Esophagus squamous epithelium (tissue), 5 donors: ENCODE measurements around the gene S100A7. TPM values are rescaled to one million over a fixed set of nuclear protein-coding genes. Genes with fewer than 3 reads are reported as not detected.

Experiments
- DNase-seq: peaks from one replicate; lab custom pipeline; 2025; lab: John Stamatoyannopoulos, UW
- H3K27ac ChIP-seq, 4 donors: fragments of 200-600 bp; sonication (generic); one replicate each; pipeline ENCODE4 v1.5.1; 2016 to 2019; ENCODE audit warnings: mild to moderate bottlenecking in 1 of 4
- H3K27me3 ChIP-seq, 4 donors: fragments of 200-600 bp; sonication (generic); 1 replicate in 3 of 4; 2 replicates in 1 of 4; pipeline versions ENCODE4 v1.5.1 to v1.6.0; 2017 to 2021; ENCODE audit warnings: antibody characterized with exemption in 1 of 4
- H3K36me3 ChIP-seq, 3 donors: fragments of 200-600 bp; sonication (generic); one replicate each; pipeline ENCODE4 v1.5.1; 2016 to 2019
- H3K4me1 ChIP-seq, 3 donors: fragments of 200-600 bp; sonication (generic); one replicate each; pipeline ENCODE4 v1.5.1; 2017 to 2019
- H3K4me3 ChIP-seq, 4 donors: fragments of 200-600 bp; sonication (generic); 1 replicate in 3 of 4; 2 replicates in 1 of 4; pipeline ENCODE4 v1.5.1; 2016 to 2019; ENCODE audit warnings: mild to moderate bottlenecking in 2 of 4, moderate library complexity in 1 of 4
- H3K9me3 ChIP-seq, 3 donors: fragments of 200-600 bp; sonication (generic); one replicate each; pipeline ENCODE4 v1.5.1; 2016 to 2019
- CTCF ChIP-seq, 6 experiments: fragments of 450-650 bp in 4 of 6; fragments of 200-600 bp in 2 of 6; sonication (generic) in 2 of 6; IDR thresholded peaks; one replicate each; pipeline ENCODE4 v1.5.1; 2016 to 2019; ENCODE audit warnings: antibody characterized with exemption in 6 of 6, mild to moderate bottlenecking in 4 of 6, moderate library complexity in 4 of 6
- POLR2A ChIP-seq, 4 donors: fragments of 450-650 bp; IDR thresholded peaks; one replicate each; pipeline ENCODE4 v1.6.1; 2017; ENCODE audit warnings: antibody characterized with exemption in 4 of 4, mild to moderate bottlenecking in 4 of 4, moderate library complexity in 3 of 4
- WGBS, 2 donors: methylation state at CpG; one replicate each; pipeline ENCODE4 v1.1.5; 2018; 5-methylcytosine and 5-hydroxymethylcytosine counted together
- intact Hi-C: fragments of 100-400 bp; cut with DNase I; formaldehyde crosslinking; loops from one replicate; pipeline ENCODE4 v1.15.0; 2022
- total RNA-seq, 4 donors: library from RNA; depleted of rRNA; stranded (reverse); fragments of >200 nt; gene quantifications; one replicate each; pipeline ENCODE4 v1.1.0, GENCODE V29; 2016
- donor health status: DM: yes; HTN: yes; CAD: no.

The S100A7 gene
- total RNA-seq, 4 donors from 2014 or later = 8.8 to 9,163 (median 3,171) TPM

- peaks cover 0 to 23% (median 4%) of the 10 kb centered on the region in 3 donors for H3K4me1 ChIP-seq
- WGBS, 2 donors = 70% methylated on average over 3 of the region's 3 CpGs
- DNase-seq = no peak
- no peak for TF ChIP-seq CTCF (IDR thresholded peaks at IDR 0.05)
- no peak for TF ChIP-seq POLR2A (IDR thresholded peaks at IDR 0.05)
- no peak overlapping the region for H3K27ac ChIP-seq
- peaks cover 0 to 67% (median 0%) of the 10 kb centered on the region in 4 donors for H3K27me3 ChIP-seq
- H3K36me3 ChIP-seq = no peaks in the 10 kb centered on the region
- intact Hi-C loops = no loop called here
- H3K9me3 ChIP-seq = no peaks in the 10 kb centered on the region
- H3K4me3 ChIP-seq = no peak overlapping the region
Measured at GRCh38 chr1:153431427-153431826, 29.0 kb downstream of the S100A7 start.

- intact Hi-C loops = no loop called here
- H3K27me3 ChIP-seq = peaks cover 0 to 66% (median 0%) of the 10 kb centered on the region in 4 donors
- H3K4me3 ChIP-seq = no peak overlapping the region
- 85 to 86% methylated on average over 16 to 17 of the region's 17 CpGs for WGBS, 2 donors
- DNase-seq = no peak
- peaks cover 0 to 23% (median 4%) of the 10 kb centered on the region in 3 donors for H3K4me1 ChIP-seq
- TF ChIP-seq CTCF (IDR thresholded peaks at IDR 0.05) (no peak), POLR2A (IDR thresholded peaks at IDR 0.05) (no peak)
- H3K27ac ChIP-seq = no peak overlapping the region
- H3K9me3 ChIP-seq = no peaks in the 10 kb centered on the region
- no peaks in the 10 kb centered on the region for H3K36me3 ChIP-seq
Measured at GRCh38 chr1:153431002-153431401, 29.4 kb downstream of the S100A7 start.

GRCh38 chr1:153430561-153430960 lies 29.9 kb downstream of the S100A7 start:
- TF ChIP-seq CTCF (IDR thresholded peaks at IDR 0.05) (no peak), POLR2A (IDR thresholded peaks at IDR 0.05) (no peak)
- Histone ChIP-seq H3K4me1 (peaks cover 0 to 23% (median 4%) of the 10 kb centered on the region in 3 donors), H3K4me3 (no peak overlapping the region), H3K27ac (no peak overlapping the region), H3K9me3 (no peaks in the 10 kb centered on the region), H3K27me3 (peaks cover 0 to 66% (median 0%) of the 10 kb centered on the region in 4 donors), H3K36me3 (no peaks in the 10 kb centered on the region)
- WGBS, 2 donors = 71 to 88% methylated on average over 1 to 2 of the region's 3 CpGs
- intact Hi-C loops = no loop called here
- DNase-seq = no peak

GRCh38 chr1:153430166-153430553 lies 30.3 kb downstream of the S100A7 start:
- no peak overlapping the region for H3K4me3 ChIP-seq
- no peaks in the 10 kb centered on the region for H3K36me3 ChIP-seq
- TF ChIP-seq CTCF (IDR thresholded peaks at IDR 0.05) = no peak
- TF ChIP-seq POLR2A (IDR thresholded peaks at IDR 0.05) = no peak
- intact Hi-C loops = no loop called here
- no peaks in the 10 kb centered on the region for H3K9me3 ChIP-seq
- no peak overlapping the region for H3K27ac ChIP-seq
- H3K27me3 ChIP-seq = peaks cover 0 to 65% (median 0%) of the 10 kb centered on the region in 4 donors
- H3K4me1 ChIP-seq = peaks cover 0 to 23% (median 4%) of the 10 kb centered on the region in 3 donors
- 58% methylated on average over 1 of the region's 2 CpGs; no CpG with 5 or more reads in 1 of the 2 donors for WGBS, 2 donors
- no peak for DNase-seq

- DNase-seq = no peak
Measured at GRCh38 chr1:153429266-153430165, 30.9 kb downstream of the S100A7 start.

More at GRCh38 chr1:153429266-153430165, 30.9 kb downstream of the S100A7 start:
- H3K27ac ChIP-seq = no peak overlapping the region
- no peaks in the 10 kb centered on the region for H3K36me3 ChIP-seq
- H3K9me3 ChIP-seq = no peaks in the 10 kb centered on the region
- peaks cover 0 to 65% (median 0%) of the 10 kb centered on the region in 4 donors for H3K27me3 ChIP-seq
- H3K4me1 ChIP-seq = peaks cover 0 to 23% (median 4%) of the 10 kb centered on the region in 3 donors
- no peak overlapping the region for H3K4me3 ChIP-seq
- 18 to 42% methylated on average over 5 to 6 of the region's 7 CpGs for WGBS, 2 donors
- intact Hi-C loops = no loop called here
- TF ChIP-seq CTCF (IDR thresholded peaks at IDR 0.05) (no peak), POLR2A (IDR thresholded peaks at IDR 0.05) (no peak)
